HG03159 (cell line): ENCODE results near the gene CYTH2.
"Not testable (repeated sequence)": the region's sequence is repeated elsewhere in the genome, so short reads cannot be mapped to it uniquely, and the experiment has no call there.

Experiments
- ATAC-seq: cut with Tn5 transposase; IDR thresholded peaks from one replicate; pipeline ENCODE4 v1.9.1; 2021; ENCODE audit warnings: mild to moderate bottlenecking, moderate library complexity; ENCODE audit not compliant: unreplicated experiment

Gene CYTH2

DNA sequence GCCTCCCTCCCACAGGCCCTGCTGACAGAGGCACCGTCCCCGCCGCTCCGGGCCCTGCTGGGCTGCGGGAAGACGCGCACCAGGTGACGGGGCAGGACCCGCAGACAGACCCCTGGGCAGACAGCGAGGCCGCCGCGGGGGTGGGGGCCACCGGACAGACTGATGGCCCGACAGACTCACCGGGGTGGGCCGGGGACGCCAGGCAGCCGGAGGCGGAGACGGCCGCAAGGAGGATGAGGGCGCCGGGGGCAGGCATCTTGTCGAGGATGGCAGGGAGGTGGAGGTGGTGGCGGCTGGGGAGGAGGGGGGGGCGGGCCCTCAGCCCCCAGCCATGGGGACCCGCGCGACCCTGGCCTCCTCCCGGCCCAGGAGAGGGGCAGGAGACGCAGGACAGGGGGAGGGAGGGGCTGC, 42.2 kb downstream of the CYTH2 start:
- ATAC-seq = no peak

- ATAC-seq = no peak
Observed at GRCh38 chr19:48511800-48512503, 42.8 kb downstream of the CYTH2 start, which contains the start of gene LMTK3. Gene LMTK3, minus strand, starts transcription at chr19:48511835. Its CDS starts 259 bp downstream, at chr19:48511576.

DNA sequence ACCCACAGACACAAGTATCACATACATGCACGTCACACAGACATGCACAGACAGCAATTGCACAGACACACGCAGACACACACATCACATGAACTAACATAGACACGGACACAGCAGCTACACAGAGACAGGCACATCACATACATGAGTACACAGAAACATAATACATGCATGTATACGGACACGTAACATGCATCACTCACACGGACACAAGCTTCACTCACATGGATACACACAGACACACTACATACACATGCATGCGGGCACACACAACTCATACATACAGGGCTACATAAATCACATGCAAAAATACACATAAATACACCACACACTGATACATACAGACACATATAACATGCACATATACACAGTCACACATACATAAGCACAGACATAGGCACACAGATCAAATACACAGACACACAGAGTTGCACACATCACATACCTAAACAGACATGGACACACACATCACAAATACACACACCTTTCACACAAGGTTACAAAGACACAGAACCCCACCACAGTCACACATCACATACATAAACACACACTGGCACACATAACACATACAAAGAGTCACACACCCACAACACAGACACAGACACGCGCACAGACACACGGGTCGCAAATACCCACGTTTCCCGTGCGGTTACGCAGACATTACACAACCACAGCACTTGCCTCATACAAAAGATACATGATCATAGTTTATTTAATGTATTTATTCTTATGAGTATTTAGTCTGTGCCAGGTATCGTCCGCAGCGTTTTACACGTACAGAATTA, 43.5 kb downstream of the CYTH2 start:
- ATAC-seq = no peak

DNA sequence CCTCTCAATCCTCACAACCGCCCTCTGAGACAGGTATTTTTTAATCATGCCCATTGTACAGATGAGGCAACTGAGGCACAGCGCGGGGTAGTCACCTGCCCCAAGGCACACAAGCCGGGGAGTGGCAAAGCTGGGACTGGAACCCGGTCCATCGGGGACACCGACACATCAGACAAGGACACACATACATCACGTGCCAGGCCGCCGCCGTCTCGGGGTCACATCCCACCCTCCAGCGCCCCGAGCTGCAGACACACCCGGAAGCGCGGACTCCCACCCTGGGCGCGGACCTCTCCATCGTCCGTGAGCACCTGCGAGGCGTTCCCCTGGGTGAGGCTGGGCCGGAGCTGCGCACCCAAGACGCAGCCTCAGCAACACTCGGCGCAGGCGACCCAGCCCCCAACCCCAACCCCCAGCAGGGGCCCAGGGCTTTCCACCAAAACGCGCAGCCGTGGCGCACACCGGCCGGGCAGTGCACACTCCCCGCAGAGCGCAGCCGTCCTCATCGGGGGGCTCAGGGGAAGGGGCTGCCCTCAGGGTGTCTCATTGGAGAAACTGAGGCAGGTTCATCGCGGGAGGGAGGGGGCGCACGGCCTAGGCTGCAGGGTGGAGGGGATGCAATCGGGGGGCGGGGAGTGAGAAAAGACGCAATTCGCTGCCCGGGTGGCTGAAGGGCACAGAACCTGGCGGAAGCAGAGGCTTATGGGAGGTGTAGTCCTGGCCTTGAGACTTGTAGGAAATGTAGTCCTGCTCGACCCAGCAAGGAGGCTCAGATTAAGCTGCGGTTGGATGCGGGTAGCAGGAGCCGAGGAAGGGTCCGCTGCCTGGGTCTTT, 44.3 kb downstream of the CYTH2 start:
- no peak for ATAC-seq

DNA sequence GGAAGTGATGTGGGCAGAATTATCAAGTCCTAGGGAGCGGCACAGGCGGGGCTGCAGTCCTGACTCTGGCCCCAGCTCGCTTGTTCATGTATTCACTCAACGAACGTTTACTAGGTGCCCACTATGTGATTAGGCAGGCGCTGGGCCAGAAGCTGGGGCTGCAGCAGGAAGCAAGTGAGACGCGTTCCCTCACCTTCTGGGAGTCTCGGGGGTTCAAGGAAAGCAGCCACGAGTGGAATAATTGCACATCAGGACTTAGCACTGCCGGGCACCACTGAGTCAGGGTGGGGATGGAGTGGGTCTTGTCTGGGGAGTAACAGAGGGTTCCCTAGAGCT, 44.9 kb downstream of the CYTH2 start:
- no peak for ATAC-seq

GRCh38 chr19:48516536-48516935, 47.4 kb downstream of the CYTH2 start:
- no peak for ATAC-seq

- ATAC-seq = no peak
Observed at GRCh38 chr19:48518207-48518606, 49.0 kb downstream of the CYTH2 start.

DNA sequence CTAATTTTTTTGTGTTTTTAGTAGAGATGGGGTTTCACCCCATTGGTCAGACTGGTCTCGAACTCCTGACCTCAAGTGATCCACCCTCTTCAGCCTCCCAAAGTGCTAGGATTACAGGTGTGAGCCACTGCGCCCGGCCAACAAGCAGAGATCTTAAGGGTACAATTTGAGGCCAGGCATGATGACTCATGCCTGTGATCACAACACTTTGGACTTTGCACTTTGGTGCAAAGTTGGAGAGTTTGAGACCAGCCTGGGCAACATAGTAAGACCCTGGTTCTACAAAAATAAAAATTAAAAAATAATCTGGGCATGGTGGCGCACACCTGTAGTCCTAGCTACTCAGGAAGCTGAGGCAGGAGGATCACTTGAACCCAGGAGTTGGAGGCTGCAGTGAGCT, 50.3 kb downstream of the CYTH2 start:
- ATAC-seq = not testable (repeated sequence)

GRCh38 chr19:48520134-48520533, 51.0 kb downstream of the CYTH2 start:
- no peak for ATAC-seq

- no peak for ATAC-seq
Observed at GRCh38 chr19:48524221-48524620, 55.1 kb downstream of the CYTH2 start.

DNA sequence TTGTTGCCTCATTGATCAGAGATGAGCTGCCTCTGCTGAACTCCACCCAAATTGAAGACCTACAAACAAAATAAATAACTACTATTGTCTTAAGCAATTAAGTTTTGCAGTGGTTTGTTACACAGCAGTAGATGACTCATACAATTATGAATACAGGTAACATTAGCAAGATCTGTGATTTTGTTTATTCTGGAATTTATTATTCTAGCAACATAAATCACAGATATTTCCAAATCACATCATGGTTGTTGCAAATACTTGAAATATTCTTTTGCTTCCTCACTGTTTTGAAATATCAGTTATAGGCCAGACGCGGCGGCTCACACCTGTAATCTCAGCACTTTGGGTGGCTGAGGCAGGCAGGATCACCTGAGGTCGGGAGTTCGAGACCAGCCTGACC, 55.6 kb downstream of the CYTH2 start:
- ATAC-seq = no peak

DNA sequence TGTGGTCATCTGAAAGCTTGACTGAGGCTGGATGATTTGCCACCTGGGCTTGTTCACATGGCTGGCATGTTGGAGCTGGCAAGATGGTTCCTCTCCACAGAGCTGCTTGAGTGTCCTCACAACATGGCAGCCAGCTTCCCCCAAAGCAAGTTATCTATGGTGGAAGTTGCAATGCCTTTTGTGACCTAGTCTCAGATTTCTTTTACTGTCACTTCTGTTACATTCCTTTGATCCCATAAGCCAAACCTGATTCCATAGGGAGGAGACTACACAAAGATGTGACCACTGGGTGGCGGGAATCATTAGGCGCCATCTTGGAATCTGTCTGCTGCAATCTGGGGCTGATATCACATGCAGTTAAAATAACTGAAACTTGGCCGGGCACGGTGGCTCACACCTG, 60.0 kb downstream of the CYTH2 start:
- no peak for ATAC-seq

DNA sequence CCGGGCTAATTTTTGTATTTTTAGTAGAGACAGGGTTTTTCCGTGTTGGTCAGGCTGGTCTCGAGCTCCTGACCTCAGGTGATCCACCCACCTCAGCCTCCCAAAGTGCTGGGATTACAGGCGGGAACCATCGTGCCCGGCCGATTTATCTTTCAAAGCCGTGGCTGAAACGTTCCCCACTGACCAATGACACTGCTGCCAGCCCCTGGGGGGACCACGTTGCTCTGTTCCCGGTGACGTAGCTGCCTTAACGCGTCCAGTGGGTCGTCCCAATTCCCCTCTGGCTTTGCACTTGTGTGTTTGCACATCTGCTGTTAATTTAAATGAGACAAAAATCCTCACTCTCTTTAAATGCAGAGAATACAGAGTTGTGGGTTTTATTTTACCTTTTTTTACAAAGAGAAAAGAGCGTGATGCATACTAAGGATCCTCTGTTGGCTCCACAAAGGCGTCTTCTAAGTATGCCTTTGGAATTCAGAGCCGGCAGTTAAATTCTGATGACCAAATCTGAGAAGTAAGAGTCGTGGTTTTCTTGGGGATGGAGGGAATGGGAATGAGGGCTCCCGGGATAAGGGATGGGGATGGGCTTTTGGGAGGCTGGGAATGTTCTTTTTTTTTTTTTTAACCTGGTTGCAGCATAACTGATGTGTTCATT, 61.0 kb downstream of the CYTH2 start:
- no peak for ATAC-seq

DNA sequence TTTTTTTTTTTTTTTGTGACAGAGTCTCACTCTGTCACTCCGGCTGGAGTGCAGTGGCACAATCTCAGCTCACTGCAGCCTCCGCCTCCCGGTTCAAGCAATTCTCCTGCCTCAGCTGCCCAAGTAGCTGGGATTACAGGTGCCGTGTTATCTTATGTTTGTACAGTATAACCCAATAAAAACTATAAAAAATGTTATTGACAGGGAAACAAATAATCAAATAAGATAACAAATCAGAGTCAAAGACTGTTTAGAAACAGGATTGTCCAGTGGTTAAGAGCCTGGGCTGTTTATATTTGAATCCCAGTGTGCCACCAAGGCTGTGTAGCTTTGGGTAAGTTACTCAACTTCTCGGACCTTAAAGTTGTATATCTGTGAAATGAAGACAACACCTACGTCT, 61.6 kb downstream of the CYTH2 start:
- ATAC-seq = no peak
